Activated T-helper 1 cell treated with anti-CD3 and anti-CD28 coated beads, Interleukin-2, amount 50 U/mL, for 16 hours (primary cell): ENCODE data around the gene ADSL.

Source experiments
- DNase-seq, 2 donors: peaks; one replicate each; pipeline ENCODE4 v3.0.0-alpha.2; 2020; ENCODE audit warnings: low read depth in 1 of 2, low spot score in 1 of 2

Gene ADSL

DNA sequence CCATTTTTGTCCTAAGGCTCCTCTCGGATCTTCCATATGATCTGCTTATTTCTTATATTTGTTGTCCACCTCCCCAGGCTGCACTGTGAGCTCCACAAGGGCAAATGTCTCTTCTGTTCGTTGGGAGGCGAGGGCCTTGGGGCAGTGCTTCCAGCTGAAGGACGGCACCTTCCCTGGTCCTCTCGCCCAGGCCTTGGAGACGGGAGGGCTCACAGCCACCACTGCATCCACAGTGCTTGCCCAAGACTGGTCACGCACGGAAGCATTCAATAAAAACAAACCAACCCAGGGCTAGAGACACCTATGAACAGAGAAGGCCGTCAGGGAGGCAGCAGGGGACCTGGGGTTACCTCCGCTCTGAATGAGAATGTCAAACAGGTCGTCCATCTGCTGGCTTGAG is 70.3 kb downstream of the ADSL start:
- no peak for DNase-seq

DNA sequence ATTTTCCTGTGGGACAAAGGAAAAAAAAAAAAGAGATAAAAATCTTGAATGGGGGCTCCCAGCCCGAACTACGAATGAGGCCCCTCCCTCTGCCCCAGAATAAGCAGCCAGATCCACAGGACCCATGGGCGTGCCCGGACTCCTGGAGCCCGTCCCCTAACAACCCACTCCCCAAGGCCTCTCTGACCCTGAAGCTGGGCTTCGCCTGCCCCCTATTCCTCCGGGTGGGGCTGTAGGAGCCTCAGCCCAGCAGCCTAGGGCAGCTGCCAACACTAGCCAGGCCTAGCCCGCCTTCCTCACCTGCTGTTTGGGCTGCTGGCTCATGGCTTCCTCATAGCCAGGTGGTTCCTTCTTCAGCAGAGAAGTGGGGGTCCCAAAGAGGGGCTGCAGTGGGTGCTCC is 70.7 kb downstream of the ADSL start:
- no peak for DNase-seq

DNA sequence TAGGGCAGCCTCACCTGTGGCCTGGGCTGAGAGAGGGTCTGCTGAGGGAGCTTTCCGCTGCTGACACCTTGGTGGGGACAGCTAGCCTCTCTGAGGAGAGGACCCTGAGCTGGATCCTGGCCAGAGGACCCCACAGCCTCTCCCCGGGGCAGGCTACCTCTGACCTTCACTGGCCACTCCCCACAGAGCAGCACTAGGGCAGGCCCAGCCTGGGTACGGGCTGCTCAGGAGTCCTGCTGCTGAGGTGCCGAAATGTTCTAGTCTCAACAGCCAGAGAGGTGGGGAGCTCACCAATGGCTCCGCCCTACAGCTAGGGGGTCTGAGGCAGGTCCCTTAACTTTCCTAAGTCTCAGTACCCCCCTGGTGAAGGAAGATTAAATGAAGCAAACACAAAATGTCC is 71.6 kb downstream of the ADSL start:
- no peak for DNase-seq

DNA sequence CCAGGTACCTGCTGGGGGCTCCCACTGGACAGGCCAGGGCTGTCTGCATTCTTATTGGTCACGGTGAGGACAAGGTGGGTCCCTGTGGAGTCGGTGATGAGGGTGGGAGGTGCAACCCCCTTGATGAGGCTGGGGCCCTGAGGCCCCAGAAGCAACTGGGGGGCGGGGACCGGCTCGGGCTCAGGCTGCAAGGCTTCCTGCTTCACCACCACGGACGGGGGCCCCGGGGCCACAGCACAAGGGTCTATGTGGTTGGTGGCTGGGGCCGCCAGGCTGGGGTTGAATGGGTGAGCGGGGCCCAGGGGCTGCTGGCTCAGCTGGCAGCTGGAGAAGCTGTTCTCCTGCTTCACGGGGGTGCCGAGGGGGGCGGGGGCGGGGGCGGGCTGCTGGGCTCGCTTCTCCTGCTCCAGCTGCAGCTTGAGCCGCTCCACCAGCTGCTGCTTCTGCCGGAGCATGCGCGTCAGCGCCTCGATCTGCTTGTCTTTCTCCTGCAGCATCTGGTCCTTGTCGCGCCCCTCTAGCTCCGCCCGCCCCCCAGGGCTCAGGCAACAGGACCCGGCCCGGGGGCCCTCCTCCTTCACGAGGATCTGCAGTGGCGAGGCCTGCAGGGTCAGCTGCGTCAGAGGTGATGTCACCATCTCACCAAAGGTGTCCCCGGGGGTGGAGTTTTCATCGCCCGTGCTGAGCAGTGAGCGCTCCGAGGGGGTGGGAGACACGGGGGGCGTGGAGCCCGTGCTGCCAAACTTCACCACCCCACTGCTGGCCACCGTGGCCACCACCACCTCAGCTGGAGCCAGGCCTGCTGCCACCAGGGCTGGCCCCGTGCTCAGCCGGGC is 72.3 kb downstream of the ADSL start:
- DNase-seq = no peak

DNA sequence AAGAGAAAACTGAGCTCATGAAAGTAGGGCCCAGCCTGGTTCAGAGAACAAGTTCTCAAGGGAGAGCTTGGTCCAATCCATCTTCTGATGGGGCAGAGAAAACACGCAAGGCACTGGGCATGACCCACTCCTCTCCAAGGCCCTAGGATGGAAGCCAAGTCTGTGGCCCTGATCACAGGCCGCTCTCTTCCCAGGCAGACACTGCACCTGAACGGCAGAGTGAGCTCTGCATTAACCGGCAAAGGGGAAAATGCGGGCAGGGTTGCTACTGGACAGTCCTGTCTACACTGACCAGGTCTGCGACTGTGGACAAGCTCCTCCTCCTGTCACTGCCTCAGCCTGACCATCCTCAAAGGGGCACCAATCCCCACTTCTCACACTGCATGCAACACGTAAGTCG is 73.4 kb downstream of the ADSL start:
- no peak for DNase-seq

DNA sequence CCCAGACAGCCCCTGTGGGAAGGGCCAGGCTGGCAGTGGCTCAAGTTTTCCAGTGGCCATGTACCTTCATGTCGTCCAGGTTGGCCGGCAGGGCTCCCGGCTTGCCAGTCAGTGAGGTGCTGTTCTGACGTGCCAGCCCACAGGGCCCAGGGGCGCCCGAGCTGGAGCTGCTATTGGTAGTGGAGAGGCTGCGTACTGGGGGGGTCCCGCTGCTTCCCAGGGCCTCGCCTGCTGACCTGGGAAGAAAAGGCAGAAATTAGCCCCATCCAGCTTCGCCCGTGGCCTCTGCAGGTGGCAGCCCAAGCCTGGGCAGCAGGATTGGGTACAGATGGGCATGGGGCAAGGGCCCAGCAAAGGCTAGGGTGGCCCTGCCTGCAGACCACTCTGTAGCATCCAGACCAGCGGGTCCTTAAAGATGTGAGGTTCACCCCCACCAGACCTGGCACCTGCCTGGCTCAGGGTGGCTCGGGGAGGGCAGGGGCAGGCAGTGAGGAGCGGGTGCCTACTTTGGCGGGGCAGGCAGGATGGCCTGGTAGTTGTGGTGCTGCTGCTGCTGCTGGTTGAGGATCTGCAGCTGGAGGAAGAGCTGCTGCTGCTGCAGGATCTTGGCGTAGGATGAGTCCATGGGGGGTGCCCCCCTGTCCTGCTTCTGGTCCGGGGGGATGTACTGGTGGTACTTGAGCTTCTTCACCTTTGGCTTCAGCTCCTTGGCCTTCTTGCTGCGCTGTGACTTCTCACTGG is 74.2 kb downstream of the ADSL start:
- no peak for DNase-seq

DNA sequence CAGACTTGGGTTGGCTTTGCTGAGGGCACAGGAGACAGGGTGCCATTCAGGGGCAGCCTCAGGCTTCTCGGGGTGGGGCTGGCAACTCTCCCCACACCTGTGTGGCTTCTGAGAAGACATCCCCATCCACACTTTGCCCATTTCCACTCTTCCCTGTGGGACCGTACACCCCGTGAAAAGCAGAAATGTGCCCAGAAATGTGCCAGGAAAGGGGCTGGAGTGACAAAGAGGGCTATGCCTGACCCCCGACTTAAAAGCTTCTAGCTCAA is 74.7 kb downstream of the ADSL start:
- no peak for DNase-seq

DNA sequence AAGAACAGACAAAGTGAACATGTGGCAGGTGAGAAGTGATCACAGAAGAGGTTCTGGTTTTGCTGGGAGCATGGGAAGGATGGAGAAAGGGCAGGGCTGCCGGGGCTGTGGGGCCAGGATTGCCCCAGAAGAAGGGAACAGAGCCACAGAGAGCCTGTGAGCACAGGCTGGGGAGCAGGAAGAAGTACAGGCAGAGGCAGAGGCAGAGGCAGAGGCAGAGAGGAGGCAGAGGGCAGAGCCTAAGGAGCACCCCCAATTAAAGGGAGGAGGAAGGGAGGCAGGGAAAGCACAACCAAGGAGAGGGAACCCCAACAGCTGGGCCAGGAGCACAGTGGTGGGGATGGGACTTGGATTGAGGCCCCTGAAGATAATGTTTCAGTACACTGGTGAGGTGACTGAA is 75.6 kb downstream of the ADSL start:
- no peak for DNase-seq

DNA sequence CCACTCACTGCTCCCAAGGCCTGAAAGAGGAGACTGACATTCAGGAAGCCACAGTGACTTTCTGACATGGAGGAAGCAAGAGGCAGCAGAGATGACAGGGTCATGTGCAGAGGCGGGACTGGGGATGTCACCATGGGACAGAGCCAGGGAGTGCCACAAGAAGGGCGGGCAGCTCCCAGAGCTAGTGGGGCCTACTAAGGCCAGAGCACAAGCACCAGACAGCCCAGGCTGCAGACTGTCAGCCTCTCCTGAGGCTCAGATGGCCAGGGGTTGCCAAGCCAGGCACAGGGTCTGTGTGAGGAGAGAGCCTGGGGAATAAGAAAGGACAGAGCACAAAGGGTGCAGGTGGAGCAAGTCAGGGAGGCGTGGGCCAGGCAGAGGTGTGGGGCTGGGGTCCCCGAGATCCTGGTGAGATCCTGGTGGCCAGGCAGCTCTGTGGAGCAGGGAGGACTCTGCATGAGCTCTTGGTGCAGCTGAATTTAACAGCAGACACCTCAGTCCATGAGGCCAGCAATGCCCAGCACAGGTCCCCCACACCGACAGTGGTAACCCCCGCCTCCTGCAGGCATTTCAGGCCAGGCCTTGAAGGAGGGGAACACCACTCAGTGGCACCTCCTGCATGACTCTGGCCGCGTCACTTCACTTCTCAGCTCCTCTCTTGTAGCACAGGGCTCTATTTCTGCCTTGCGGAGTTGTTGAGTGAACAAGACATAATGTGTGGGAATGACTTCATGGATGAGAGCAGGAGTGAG is 76.4 kb downstream of the ADSL start:
- DNase-seq = no peak

DNA sequence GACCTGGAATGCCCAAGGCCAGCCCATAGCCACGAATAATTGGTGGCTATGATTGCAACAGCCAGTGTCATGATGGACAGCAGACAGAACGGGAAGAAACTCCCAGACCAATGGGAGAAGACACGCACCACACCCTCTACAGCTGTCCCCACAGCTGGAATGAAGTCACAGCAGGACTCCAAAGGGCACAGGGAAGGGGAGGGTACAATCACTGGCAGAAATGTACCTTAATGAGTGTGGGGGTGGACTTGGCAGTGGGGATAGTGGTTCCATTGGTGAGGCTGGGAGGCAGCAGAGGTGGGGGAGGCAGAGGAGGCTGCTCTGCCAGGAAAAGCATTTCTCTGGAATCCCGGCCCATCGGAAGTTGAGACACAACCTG is 77.0 kb downstream of the ADSL start:
- DNase-seq = no peak

DNA sequence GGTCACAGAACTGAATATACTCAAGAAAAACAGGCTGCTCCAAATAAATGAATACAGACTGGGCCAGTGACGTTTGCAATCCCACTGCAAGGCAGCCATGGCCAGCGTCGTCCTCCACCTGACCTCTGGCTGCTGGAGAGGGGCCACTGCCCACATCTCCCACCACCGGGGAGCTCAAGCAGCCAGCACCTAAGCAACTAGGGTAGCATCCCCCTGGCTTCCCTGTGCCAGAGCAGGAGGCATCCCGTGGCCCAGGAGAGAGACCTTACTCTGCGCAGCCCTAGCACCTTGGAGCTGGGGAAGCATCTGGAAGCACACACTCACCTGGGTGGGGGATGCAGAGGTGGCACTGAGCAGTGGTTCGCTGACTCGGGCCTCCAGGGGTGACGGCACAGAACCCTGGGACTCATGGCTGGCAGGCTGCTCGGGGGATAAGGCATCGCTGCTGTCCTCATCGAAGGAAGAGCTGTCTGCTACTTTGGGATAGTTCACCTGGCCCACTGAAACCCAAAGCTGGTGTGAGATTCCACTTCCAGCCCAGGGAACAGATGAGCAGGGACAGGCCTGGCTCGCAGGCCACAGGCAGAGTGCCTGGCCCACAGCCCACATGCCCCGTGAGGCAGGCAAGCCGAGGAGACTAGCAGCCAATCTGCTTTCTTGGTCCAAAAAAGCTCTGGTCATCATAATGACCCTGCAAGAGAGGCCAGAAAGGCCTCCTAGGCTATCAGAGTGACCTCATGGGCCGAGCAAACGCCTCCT is 77.8 kb downstream of the ADSL start:
- no peak for DNase-seq

DNA sequence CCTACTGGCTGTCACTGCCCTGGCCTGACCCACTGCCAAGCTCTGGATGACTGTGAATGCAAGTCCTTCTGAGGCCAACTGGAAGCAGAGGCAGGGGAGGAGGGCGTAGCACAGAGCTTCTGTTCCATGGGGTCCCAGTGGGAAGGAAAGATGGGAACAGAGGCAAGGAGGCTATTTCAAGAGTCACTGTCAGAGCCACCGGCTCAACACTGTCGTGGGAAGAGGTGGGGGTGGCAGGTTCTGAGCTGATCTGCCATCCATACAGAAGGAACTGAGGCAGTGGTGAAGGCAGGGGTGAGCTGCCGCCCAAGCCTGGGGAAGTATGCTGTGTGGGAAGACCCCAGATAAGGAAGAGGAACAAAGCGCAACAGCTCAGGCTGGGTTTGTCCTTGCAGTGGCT is 78.8 kb downstream of the ADSL start:
- DNase-seq = no peak

DNA sequence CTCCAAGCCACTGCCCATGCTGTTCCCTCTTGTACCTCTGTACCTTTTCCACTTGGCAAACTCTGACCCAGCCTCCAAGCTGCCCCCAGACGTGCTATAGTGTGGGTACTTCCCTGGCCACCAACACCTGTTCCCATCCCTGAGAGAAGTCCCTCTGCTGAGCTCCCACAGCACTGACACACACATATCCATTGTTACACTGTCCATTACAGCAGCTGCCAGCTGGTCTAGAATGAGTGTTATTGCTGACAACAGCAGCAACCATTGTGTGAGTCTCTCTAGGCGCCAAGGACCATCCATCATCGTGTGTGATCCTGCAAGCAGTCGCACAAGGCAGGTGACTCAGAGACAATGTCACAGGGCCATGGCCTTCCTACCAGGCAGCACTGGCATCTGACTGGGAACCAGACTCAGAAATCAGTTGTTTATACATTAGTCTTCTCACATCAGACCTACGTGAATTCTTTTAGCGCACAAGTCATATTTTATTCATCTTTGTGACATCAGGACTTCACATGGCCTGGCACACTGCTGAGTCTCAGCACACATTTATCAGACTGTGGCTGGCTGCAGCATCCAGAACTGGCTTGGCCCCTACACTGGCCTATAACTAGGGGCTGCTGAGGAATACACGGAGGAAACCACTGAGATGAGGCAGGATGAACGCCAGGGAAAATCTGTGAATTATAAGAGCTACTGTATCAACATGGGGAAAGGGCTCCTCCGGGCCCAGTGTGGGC is 80.5 kb downstream of the ADSL start:
- DNase-seq = no peak

DNA sequence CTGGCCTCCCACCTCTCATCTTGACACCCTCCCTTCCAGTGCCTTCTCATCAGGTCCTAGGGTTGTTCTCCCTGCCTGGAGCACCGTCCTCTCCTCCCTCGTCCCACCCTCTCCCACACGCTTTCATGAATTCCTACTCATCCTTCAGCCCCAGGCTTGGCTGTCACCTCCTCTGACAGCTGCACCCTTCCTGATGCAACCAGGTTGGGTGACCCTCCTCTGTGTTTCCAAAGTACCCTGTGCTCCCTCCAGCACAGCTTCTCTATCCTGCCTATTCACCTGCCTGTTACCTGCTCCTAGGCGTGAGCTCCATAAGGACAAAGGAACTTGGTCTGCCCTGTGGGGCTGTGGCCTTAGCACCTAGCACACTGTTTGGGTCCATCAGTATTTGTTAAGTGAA is 82.5 kb downstream of the ADSL start:
- DNase-seq = no peak

DNA sequence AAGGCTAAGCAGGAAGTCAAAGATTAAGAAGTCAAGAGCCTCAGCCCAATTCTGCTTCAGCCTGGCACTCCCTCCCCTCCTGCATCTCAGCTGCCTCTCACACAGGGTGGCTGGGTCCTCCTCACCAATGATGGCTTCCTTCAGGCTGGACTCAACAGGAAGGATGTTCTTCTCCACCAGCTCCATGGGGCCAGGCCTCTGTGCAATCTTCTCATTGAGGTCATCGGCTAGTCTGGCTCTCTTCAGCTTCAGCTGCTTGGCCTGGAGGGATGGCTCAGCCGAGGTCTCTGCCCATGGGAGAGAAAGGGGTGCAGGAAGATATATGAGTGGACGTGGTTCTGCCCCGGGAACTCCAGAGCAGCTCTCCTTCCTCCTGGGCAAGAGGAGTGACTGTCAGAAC is 83.2 kb downstream of the ADSL start:
- no peak for DNase-seq

DNA sequence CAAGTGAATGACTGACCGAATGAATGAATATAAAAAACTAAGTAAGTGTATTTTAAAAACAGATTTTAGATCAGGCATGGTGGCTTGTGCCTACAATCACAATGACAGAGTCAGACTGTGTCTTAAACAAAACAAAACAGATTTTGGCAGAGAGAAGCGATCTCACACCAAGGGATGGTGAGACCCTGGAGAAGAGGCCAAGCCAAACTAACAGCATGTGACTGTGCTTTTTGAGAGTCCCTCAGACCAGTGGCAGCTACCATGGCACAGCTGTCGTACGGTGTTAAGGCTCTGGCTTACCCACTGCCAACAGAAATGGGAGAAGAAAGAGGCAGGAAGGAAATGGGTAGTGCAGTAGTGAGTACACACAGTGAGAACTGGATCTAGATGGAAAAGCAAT is 84.7 kb downstream of the ADSL start:
- no peak for DNase-seq

DNA sequence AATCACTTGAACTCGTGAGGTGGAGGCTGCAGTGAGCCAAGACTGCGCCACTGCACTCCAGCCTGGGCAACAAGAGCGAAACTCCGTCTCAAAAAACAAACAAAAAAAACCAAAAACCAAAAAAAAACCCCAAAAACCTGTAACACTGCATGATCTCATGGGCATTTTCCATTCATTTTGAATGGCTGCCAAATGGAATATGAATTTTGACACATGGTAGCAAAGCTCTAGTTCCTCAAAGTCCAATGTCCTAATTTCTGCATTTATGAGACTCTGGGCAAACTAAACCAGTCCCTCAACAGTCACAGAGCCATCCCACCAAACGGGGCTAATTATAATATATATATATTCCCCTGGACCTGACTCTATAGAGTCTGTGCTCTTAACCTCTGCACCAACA is 85.9 kb downstream of the ADSL start:
- no peak for DNase-seq

DNA sequence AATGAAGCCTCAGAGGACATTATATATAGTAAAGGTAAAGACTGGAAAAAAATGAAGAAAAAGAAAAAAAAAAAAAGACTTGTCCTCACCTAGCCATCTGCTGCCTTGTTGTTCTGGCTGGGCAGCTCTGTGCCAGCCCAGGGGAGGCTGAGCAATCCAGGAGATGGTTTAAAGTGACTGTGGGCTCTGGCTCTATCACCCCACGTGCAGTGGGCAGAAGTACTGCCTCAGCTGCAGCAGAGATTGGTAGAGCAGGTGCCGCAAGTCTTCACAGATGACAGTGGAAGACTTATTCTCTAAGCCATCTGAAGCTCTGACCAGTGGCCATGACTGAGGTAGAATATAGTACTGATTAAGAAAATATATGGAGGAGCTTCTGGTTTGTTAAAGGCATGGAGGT is 86.3 kb downstream of the ADSL start:
- DNase-seq = no peak

DNA sequence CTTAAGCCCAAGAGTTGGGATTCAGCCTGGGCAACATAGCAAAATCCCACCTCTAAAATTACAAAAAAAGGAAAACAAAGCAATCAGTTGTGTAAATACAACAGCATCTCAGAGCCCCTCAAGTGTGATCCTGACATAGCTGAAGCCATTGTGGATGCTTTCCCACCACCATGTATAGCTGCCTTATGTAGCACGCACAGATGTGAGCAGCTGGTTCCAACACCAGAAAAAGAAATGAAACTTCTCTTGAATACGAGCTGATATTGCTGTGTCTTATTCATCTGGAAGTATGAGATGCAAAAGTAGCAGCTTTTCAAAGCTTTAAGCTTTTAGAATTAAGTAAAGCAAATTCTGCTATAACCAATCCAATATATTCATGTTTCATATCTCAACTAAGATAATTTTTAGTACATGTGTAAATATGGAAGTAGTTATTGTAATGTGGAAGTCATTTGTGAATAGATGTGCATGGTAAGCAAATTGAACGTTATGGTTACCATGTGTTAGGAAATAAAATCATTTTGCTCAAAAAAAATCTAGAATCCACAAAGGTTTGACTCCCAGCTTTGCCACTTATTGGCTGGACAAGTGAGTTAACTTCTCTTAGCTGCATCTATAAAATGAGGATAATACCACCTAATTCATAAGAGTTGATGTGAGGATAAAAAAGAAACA is 87.3 kb downstream of the ADSL start:
- no peak for DNase-seq

DNA sequence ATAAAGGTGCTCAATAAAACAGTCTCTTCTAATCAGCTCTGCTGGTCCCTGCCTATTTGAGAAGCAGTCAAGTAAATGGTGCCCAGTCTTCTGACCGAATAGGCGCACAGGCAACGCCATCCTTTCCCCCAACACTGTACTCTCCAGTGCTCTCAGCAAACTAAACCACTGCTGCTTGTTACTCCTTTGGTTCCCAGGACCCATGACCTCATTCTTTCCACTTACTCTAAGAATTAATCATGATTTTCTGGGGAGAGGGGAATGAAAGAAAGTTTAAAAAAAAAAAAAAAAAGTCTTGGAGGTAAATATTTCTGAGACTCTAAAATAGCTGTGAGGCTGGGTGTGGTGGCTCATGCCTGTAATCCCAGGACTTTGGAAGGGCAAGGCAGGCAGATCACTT is 87.8 kb downstream of the ADSL start:
- no peak for DNase-seq
